CD4-positive, alpha-beta T cell treated with Interleukin-17A for 1 hour (primary cell): ENCODE data around the gene MAP7D2.

Source experiments
- DNase-seq: peaks from one replicate; pipeline ENCODE4 v3.0.0-alpha.2; 2020

Gene MAP7D2

GRCh38 chrX:19964017-19964710 is 152.5 kb downstream of the MAP7D2 start:
- DNase-seq, result no peak

- no peak for DNase-seq
Observed at GRCh38 chrX:19960913-19961312, 155.8 kb downstream of the MAP7D2 start.

- no peak for DNase-seq
Observed at GRCh38 chrX:19958552-19959486, 157.9 kb downstream of the MAP7D2 start.

- no peak for DNase-seq
Observed at GRCh38 chrX:19956923-19957322, 159.8 kb downstream of the MAP7D2 start.
